Activated naive CD4-positive, alpha-beta T cell treated with anti-CD3 and anti-CD28 coated beads, Interleukin-2, amount 50 U/mL, for 16 hours (primary cell): Measurements from ENCODE around the gene CSRNP2.

ENCODE experiments used
- DNase-seq: peaks from one replicate; pipeline ENCODE4 v3.0.0-alpha.2; 2020

CSRNP2 gene

DNA sequence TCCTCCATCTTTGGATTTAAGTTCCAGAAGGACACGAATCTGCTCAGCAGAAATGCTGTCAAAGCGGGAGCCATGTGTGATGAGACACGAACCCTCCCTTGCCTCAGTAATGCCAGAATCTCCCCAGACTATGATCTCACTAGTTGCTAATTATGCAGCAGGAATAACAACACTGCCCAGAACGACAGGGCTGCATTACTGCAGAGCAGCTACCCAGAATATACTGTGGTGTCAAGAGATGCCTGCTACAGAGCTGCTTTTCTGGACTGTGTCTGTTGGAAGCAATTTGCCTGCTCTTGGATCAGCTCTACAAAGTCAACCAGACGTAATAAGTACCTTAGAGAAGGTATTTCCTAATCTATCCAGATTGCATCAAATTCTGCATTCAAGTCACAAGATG is 5.5 kb downstream of the CSRNP2 start:
- no peak for DNase-seq

DNA sequence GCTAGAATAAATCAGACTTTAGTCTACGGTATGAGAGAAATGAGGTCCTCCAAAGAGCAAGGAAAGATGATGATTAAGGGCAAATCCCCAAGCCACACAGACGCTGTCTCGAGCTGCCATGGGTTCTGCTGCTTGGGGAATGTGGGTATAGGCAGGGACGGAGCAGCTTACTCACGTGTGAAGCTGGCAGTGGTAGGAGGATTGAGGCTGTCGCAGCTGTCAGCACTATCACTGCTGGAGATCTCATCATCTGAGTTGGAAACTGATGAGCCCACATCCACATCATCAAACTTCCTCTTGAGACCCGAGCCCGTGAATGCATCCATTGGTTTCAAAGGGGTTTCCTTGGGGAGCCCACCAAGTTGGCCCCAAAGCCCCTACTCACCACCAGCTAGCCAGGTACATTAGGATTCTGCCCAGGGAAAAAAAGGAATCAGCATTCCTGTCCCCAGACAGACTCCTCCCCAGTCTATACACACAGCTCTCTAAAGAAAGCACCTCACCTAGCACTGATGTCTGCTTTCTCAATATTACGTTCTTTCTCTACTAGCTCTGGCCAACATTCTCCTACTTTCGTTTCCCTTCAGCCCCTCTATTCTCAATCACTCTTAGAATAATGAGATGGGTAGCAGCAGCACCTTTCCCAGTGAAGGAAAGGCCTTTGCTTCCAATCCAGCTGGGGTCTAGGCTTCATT is 7.0 kb downstream of the CSRNP2 start:
- DNase-seq, result no peak

DNA sequence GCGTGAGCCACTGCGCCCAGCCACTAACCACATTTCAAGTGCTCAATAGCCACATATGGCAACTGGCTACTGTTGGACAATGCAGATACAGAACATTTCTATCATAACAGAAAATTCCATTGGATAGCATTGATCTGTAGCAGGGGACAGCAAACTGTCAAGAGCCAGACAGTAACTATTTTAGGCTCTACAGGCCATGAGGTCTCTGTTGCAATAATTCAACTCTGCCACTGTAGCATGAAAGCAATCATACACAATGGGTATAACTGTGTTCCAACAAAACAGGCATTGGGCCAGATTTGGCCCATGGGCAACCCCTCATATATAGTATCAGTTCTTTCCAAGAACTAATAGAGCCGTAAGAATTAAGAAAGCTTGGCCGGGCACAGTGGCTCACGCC is 8.0 kb downstream of the CSRNP2 start:
- DNase-seq, result no peak

DNA sequence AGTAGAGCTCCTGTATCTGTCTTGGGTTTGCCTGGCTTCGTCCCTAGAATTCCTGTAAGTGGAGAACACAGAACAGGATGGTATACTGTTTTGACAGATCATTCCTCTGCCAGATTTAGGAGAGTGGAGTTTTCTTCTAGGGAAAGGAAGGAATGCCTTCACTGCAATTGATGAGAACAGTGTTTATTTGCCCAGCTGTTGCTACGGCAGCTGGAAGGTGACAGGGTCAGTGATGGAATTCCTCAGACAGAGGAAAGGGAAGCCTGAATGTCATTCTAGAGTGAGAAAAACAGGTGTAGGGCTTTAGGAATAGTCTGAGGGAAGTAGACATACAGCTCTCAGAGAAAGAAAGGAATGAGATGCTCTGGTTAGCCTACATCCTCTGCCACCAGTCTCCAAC is 11.7 kb downstream of the CSRNP2 start:
- DNase-seq, result no peak

DNA sequence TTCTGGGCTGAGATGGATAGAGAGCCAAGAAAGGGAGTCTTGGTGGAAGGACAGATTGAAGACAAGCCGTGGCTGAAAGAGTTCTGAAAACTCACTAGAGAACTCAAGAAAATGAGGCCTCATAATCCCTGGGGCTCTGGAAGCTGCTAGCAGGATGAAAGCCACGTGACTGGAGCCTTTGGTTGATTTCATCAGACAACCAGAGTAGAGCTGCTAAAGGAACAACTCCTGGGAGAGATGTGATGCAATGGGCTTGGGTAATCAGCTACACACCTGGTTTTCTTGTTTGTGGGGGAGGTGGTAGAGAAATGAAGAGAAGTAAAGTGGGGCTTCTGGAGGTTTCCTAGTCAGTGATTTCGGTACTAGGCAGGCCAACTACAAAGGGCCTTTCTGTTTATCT is 13.4 kb downstream of the CSRNP2 start:
- no peak for DNase-seq

DNA sequence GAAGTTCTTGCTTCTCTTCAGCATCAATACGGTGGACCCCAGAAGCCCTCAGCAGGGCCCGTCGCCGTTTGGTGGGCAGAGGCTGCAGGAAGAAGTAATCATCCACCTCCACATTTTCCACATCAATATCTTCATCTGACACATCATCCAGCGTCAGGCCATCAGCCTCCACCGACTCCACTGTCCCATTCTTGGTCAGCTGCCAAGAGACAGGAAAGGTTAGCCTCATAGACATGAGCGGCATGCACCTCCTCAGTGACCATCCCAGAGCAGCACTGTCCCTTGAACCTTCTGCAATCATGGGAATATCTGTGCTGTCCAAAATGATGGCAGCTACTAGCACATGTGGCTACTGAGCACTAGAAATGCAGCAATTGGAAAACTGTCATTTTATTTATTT is 15.6 kb downstream of the CSRNP2 start:
- DNase-seq, result no peak

DNA sequence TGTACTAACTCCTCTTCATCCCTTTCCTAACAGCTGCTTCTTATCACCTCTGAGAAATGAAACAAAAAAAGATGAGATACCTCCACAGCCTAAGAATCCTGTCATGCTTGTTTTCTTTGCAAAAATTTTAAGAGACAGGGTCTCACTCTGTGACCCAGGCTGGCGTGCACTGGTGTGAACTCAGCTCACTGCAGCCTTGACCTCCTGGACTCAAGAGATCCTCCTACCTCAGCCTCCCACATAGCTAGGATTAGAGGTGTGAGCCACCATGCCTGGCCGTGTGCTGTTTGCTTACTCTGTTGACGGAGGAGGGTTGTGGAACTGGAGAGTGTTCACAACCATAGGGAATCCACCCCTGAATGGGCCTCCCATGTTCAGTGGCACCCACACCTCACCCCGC is 16.2 kb downstream of the CSRNP2 start:
- DNase-seq, result no peak

DNA sequence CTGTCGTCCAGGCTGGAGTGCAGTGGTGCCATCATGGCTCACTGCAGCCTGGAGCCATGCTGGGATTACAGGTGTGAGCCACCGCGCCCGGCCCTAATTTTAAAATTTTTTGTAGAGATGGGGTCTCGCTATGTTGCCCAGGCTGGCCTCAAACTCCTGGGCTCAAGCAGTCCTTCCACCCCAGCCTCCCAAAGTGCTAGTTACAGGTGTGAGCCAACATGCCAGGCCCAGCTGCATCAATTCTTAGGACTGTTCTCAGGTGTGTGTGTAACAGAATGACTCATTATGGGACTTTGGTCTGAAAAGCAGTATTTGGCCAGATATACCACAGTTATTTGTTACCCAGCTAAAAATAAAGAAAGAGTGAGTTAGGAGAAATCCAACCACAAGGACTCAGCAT is 17.9 kb downstream of the CSRNP2 start:
- DNase-seq, result no peak

DNA sequence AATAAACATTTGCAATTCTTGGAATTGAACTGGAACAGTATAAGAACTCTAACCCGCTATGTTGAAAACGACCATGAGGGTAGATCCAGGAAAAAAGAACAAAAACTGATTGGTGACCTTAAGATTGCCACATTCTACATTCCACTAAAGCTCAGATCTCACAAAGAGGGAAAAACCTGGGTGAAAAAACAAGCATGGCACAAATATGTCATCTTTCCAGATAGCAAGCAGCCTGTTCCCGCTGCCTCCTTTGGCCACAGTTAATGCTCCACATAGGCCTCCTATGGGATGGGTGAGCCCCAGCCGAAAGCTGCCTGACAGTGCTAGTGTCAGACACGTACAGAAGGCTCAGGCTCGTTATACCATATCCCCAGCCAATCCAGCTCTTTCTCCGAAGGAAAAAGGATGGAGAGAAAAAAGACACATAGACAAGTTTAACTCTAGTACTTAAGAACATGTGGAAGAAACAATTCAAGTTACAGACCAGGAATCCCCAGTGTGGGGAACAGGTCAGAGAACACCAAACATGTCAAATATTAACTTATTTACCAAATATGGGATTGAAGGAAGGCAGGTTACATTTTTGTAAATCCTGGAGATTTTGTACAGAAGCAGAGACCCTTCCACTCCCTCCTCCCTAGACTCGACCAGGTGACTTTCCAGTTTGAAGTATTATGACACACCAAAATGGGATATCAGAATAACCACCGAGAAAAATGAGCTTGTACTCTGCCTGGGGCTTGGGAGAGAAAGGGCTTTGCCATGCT is 20.6 kb downstream of the CSRNP2 start:
- no peak for DNase-seq

DNA sequence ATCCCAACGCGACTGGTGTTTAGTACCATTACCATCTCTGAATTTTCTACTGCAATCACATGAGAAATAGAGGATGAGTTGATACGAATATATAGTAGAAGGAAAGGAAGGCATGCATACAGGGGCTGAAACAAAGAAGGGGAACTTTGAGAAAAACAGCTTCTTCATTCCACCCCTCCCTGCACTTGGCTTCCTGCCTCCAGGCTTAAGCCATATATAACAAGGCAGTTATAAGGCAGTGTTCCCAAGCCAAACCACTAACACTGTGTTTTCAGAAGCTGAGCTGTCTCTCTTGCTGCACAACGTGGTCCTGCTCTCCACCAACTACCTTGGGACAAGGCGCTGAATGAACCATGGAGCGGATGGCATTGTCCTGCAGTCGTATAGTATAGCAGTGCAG is 24.3 kb downstream of the CSRNP2 start:
- DNase-seq, result no peak

DNA sequence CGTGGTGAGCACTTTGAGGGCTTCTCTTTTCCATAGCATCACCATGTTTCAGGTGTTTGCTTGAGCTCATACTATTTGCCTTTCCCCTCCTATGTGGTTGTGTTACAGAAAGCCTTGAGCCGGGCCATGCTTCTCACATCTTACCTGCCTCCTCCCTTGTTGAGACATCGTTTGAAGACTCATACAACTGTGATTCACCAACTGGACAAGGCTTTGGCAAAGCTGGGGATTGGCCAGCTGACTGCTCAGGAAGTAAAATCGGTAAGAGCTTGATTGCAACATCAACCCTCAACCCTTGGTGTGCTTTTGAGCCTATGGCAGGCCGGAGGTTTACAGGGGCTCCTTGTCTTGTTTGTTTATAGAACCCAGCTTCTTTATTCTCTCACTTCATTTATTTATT is 27.2 kb downstream of the CSRNP2 start:
- DNase-seq, result no peak

DNA sequence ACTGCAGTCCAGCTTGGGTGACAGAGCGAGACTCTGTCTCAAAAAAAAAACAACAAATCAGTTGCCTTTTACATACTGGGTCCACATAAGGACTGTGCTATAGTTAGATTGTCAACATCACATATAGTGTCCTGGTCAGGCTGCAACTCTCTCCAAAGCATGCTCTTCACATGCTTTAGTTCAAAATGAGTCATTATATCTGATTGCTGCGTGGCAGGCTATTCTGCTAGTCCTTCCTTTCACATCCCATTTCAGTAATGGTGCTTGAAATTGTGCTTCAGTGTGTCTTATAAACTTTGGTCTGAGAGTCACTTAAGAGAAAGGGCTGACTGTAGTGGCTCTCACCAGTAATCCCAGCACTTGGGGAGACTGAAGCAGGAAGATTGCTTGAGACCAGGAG is 28.3 kb downstream of the CSRNP2 start:
- no peak for DNase-seq

DNA sequence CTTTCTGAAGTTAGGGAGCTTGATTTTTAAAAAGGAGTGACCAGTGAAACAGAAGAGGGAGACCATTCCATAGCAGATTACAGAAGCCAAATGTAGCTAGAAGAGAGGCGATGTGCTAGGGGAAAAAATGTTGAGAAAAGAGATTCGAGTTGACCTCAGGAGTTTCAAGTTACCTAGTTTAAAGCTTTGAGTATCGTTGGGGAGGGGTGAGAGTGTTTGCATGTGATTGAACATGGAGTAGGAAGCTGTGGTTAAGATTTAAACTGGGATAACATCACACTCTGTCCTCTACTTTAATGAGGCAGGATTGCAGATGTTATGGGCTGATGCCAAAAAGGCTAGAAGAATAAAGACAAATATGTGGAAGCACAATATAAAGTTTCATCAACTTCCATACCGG is 31.6 kb downstream of the CSRNP2 start:
- no peak for DNase-seq

DNA sequence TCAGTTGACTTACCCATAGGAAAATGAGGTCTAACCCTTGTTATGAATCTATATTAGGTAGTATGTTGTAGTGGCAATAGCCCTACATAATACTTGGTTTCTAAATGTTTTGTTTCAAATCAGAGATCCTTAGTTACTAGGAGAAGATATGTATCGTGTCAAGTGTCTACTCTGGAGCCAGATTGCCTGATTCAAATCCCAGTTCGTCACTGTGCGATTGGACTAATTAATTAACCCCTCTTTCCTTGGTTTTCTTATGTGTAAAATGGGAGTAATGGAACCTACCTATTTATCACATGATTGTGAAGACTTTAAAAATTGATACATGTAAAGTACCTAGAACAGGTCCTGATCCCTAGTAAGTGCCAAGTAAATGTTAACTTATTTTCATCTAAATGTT is 33.9 kb downstream of the CSRNP2 start:
- no peak for DNase-seq

DNA sequence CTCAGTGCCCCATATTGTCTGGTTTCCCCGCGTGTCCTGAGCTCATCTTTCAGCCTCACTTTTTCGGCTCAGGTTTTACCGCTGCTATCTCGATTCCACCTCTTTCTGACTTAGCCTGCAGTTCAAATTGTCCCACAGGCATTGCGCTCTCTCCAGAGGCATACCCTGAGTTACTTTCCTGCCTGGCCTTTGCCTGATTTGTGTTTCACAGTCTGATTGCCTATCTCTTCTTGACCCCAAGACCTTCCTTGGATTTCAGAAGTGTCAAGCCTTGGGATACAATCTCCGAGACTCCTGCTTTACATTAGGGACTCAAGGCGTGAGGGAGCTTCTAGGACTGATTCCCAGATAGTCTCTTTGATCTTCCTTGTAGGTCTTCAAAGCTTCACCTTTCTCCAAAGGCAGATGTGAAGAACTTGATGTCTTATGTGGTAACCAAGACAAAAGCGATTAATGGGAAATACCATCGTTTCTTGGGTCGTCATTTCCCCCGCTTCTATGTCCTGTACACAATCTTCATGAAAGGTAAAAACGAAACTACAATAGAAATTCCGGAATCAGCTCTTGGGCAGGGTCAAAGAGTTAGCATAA is 34.6 kb downstream of the CSRNP2 start:
- DNase-seq, result no peak

DNA sequence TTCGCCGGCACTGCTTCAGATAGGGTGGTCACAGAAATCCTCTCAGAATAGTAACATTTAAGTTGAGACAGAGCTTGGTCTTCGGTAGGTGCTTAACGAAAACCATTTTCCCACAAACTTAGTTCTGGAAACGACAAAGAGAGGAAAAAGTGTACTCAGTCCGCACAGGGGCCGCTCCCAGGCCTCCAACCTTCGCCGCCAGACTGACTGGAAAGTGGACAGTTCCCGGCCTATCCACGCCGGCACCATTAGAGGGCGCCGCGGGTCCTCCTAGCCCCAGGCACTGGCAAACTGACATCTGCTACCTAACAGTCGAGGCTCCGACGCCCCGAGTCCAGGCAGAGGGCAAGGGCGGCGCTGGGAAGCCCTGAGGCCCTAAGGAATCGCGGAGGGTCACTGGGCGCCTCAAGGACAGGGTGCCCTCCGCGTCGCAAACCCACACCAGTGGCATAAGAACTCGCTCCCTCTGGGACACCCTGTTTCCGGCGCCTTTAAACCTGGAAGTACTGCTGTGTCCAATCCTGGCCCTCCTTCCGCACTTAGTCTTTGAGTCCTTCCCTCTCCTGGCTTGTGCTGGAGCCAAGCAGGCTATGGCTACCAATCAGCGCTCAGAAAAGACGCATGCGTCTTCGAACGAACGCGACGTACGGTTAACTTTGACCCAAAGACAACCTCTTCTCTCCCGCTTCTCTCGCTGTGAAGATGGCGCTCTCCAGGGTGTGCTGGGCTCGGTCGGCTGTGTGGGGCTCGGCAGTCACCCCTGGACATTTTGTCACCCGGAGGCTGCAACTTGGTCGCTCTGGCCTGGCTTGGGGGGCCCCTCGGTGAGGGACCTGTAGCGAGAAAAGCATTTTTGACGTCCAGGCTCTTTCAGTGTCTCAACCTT is 35.5 kb downstream of the CSRNP2 start, which contains the start of gene LETMD1:
TSS of gene LETMD1 (plus strand) at position 673 of the 886 bp plus-strand sequence. CDS start at position 703, 30 bp downstream.
- peak; percentile 89 for DNase-seq

DNA sequence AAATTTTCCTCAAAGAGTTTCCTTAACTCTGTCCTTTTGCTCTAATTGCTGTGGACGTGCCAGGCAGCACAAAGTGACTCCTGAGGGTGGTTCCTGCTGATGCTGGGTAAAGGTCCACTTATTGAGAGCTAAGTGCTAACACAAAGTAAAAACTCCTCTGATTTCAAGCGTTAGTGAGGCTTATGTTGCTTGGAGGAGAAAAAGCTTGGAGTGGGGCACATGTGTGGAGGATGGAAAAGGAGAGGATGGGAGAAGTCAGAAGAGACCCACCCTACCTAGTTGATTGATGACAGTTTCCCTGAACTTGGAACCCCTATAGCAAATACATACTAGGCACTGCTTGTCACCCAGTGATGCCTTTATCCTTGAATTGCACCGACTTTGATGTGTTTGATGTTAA is 47.1 kb downstream of the CSRNP2 start:
- no peak for DNase-seq

DNA sequence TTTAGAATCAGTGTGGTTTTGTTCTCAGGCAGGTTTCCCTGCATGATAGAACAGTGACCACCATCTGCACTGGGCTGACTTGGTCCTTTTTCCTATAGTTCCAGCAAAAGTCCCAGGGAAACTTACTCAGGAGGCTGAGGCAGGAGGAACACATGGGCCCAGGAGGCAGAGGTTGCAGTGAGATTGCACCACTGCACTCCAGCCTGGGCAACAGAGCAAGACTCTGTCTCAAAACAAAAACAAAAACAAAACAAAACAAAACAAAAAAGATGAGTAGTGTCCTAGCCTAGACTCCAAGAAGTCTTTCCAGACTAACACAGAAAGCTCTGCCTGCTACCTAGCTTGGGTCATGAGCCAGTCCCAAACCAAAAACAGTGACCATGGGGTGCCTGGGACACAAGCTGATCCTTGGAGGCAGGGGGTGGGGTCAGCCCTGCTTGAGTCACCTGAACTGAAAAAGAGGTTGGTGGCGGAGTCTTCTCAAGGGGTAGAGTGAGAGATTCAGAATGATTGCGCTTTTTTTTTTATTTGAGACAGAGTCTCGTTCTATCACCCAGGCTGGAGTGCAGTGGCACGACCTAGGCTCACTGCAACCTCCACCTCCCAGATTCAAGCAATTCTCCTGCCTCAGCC is 49.8 kb downstream of the CSRNP2 start:
- no peak for DNase-seq

DNA sequence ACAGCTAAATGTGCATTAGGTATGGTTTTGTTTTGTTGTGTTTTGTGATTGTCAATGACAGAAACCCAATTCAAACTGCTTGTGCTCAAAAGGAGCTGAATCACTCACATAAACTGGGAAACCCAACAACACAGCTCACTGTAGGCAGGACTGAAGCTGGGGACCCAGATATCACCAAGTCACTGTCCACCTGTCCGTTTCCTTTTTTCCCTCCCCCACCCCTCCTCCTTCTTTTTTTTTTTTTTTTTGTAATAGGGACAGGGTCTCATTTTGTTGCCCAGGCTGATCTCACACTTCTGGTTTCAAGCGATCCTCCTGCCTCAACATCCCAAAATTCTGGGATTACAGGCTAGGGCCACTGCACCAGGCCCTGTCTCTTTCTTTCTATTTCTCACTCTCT is 50.3 kb downstream of the CSRNP2 start:
- DNase-seq, result no peak

DNA sequence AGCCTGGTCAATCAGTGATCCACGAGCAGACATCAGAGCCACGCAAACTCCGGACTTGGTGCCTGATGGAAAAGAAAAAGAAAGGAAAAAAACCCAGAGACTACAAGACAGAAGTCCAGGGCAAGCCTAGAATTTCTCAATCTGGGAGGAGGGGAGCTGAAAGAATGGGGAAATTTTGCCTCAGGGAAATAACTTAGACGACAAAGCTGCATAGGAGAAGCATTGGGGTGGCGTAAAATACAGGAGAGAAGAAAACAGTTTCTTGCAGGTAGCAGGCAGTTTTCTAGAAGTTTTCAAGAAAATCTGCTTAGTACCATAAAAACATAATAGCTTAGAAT is 54.6 kb downstream of the CSRNP2 start:
- no peak for DNase-seq

DNA sequence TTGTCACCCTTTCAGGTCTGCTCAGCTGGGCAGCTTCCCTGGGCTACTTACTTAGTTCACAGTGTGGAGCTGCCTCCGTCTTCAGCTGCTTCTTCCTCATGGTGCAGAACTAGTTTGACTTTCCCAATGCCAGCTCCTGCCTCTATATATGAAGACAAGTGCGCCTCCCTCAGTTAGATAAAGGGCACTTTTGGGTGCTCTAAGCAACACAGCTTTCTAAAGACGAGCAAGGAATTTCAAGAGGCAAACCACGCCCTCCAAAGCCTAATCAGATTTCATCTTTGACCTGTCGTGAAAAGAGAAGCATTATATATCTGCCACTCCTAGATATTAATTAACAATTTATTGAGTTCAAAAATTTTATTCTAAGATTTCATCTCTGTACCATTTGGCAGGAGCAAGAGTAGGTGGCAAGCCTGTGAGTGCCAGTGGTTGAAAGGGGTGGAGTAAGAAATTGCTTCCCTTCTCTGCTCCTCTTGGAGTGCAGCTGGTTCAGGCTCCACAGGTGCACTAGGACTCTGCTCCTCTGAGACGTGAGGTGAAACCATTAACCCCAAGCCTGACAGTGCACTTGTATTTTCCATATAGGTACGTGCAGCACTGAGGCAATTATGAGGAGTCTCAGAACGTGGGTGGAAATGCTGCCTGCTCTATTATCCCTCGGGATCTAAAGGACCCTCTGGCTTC is 55.1 kb downstream of the CSRNP2 start:
- DNase-seq, result no peak

DNA sequence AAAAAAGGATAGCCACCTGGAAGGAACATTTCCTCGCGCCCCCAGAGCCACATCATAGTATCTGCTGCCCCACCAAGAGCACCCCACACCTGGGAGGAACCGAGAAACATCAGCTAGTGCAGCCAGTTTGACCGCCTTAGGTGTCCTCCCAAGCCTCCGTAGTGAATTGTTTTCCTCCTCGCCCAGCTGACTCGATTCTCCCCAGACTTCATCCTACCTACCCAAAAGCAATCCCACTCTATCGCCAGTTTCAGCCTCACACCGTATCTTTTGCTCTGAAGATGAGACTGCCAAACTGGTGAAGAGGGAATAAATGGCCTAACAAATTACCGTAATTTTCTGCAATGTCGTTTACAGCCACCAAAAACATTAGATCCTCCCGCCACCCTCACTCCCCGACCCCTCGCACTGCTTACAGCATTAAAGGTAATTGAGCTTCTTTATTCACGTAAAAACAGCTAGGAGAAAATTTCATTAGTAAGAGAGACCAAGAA is 56.0 kb downstream of the CSRNP2 start:
- no peak for DNase-seq
